Fibroblast of peridontal ligament (primary cell): Measurements from ENCODE around the gene THOC5.
A peak's percentile ranks its signal among the peaks of the same experiment; 100 is the strongest.
"Not testable (repeated sequence)": the region's sequence is repeated elsewhere in the genome, so short reads cannot be mapped to it uniquely, and the experiment has no call there.

Source experiments
- DNase-seq: peaks from one replicate; pipeline ENCODE4 v3.0.0-alpha.2; 2010; ENCODE audit errors: extremely low read depth

THOC5 gene

GRCh38 chr22:29563652-29564460 lies 10.3 kb upstream of the THOC5 start:
- DNase-seq = no peak

GRCh38 chr22:29559853-29560252 lies 6.3 kb upstream of the THOC5 start:
- no peak for DNase-seq

GRCh38 chr22:29559030-29559429 lies 5.5 kb upstream of the THOC5 start:
- no peak for DNase-seq

- peak; percentile 22 for DNase-seq
These were observed 1.6 kb upstream of the THOC5 start for GRCh38 chr22:29555065-29555644.

- DNase-seq = not testable (repeated sequence)
These were observed 1.2 kb downstream of the THOC5 start for GRCh38 chr22:29552357-29552756.

- no peak for DNase-seq
These were observed 3.6 kb downstream of the THOC5 start for GRCh38 chr22:29550005-29550404.

GRCh38 chr22:29545045-29545444 lies 8.5 kb downstream of the THOC5 start:
- not testable (repeated sequence) for DNase-seq

- no peak for DNase-seq
These were observed 11.7 kb downstream of the THOC5 start for GRCh38 chr22:29541845-29542244.

- no peak for DNase-seq
These were observed 14.5 kb downstream of the THOC5 start for GRCh38 chr22:29539105-29539504.

GRCh38 chr22:29536411-29536810 lies 17.1 kb downstream of the THOC5 start:
- DNase-seq = no peak

- no peak for DNase-seq
These were observed 22.1 kb downstream of the THOC5 start for GRCh38 chr22:29531419-29531818.

- no peak for DNase-seq
These were observed 22.8 kb downstream of the THOC5 start for GRCh38 chr22:29530716-29531115.

GRCh38 chr22:29528144-29528543 lies 25.4 kb downstream of the THOC5 start:
- no peak for DNase-seq

GRCh38 chr22:29524442-29525191 lies 28.9 kb downstream of the THOC5 start:
- DNase-seq = peak; percentile 14

GRCh38 chr22:29523761-29524160 lies 29.8 kb downstream of the THOC5 start:
- DNase-seq = no peak

GRCh38 chr22:29521526-29521925 lies 32.0 kb downstream of the THOC5 start:
- no peak for DNase-seq

GRCh38 chr22:29520851-29521250 lies 32.7 kb downstream of the THOC5 start:
- peak; percentile 79 for DNase-seq

GRCh38 chr22:29519996-29520395 lies 33.6 kb downstream of the THOC5 start:
- no peak for DNase-seq

GRCh38 chr22:29518427-29518826 lies 35.1 kb downstream of the THOC5 start:
- DNase-seq = no peak

- no peak for DNase-seq
These were observed 36.2 kb downstream of the THOC5 start for GRCh38 chr22:29517215-29517908.

GRCh38 chr22:29512031-29512430 lies 41.5 kb downstream of the THOC5 start:
- DNase-seq = no peak
